ENCODE results near the gene DYNC1I2. TPM values are rescaled to one million over a fixed set of nuclear protein-coding genes. Genes with fewer than 3 reads are reported as not detected.

Gene DYNC1I2
- 71.2 TPM for total RNA-seq
- long read RNA-seq, transcript DYNC1I2-203 (16 exons, 2,572 nt) = major isoform, 34 of 62 reads
- long read RNA-seq, transcript DYNC1I2-201 (16 exons, 2,589 nt) = minor isoform, 5 of 62 reads
- long read RNA-seq, partial matches to known transcripts = 16 of 62 reads
- long read RNA-seq, other reads (novel, unspliced or antisense) = 6 of 62 reads

DNA sequence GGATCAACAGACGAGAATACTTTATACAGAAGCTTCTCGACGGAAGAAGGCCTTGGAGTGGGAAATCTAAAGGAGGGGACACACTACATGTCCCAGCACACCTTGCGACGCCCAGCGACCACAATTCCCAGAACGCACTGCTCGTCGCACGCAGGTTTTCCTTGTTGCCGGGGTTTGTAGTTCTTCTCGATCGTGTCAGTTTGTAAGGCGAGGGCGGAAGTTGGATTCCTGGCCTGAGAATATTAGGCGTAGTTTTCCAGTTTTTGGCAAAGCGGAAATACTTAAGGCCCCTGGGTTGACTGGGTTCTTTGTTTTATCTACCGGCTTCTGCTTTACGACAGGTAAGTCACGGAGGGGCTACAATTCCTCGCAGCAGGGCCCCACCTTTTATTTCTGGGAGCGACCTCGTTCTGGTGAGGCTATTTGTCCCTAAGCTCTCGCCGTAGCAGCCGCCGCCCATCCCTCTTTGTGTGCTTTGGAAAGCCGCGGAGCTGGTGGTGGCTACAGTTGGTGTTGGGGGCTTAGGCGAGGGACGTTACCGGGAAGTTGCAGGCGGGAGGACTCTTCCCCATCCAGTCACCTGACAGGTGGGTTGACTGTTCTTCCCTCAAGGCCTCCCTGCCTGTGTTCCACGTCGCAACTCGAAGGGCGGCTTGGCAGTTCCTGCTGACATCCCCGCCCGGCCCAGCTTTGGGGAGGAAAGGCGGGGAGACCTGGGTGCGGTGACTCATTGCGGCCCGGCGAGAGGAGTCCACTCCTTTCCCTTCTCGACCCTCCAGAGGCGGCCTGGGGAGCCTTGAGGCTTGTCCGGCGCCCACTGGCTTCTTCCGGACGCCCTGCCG is at the start of gene DYNC1I2:
Gene DYNC1I2, plus strand, starts transcription at position 183 of the 842 bp plus-strand sequence. CDS start 2,687 bp downstream, outside the sequence.
- DNase-seq (peak; percentile 91), ATAC-seq (peak; percentile 99)
- intact Hi-C loops (cut with micrococcal nuclease) = no loop called here

DNA sequence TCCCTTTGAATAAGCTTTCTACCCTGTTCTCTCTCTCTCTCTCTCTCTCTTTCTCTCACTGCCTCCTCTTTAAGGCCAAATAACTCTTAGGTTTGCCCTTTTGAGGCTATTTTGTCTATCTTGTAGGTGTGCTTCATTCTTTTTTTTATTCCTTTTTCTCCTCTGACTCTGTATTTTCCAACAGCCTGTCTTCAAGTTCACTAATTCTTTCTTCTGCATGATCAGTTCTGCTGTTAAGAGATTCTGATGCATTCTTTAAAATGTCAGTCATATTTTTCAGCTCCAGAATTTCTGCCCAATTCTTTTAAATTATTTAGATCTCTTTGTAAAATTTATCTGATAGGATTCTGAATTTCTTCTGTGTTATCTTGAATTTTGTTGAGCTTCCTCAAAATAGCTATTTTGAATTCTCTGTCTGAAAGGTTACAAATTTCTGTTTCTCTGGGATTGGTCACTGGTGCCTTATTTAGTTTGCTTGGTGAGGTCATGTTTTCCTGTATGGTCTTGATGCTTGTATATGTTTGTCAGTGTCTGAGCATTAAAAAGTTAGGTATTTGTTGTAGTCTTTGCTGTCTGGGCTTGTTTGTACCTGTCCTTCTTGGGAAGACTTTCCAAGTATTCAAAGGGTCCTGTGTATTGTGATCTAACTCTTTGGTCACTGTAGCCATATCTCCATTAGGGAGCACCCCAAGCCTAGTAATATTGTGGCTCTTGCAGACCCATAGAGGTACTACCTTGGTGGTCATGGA is 35.4 kb upstream of the DYNC1I2 start:
- intact Hi-C loops (cut with micrococcal nuclease) = no loop called here
- ATAC-seq (no peak), DNase-seq (no peak)

GRCh38 chr2:171652416-171652785 is 34.9 kb upstream of the DYNC1I2 start:
- DNase-seq (no peak), ATAC-seq (no peak)

GRCh38 chr2:171655586-171655985 is 31.7 kb upstream of the DYNC1I2 start:
- DNase-seq (no peak), ATAC-seq (no peak)
- intact Hi-C loops (cut with micrococcal nuclease) = no loop called here

More at GRCh38 chr2:171652416-171652785, 34.9 kb upstream of the DYNC1I2 start:
- intact Hi-C loops (cut with micrococcal nuclease) = no loop called here

GRCh38 chr2:171667041-171667440 is 20.2 kb upstream of the DYNC1I2 start:
- intact Hi-C loops (cut with micrococcal nuclease) = no loop called here
- DNase-seq (no peak), ATAC-seq (no peak)

DNA sequence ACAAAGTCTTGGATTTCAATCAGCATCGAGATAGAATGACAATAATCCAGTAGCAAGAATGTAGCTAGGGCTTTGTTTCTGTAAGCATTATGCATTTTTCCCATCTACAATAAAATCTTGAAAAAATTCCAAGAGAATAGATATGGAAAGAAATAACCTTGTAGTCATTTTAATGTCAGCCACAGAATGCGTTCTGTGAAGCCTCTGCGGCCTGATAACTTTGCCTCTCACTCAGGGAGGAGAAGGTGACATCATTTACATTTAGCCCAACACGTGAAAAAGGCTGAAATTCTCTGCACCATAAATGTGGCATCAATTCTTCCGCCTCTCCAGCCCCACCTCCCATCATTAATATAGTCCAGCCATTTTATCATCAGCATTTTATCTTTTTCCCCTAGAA is 19.1 kb upstream of the DYNC1I2 start:
- DNase-seq = no peak
- intact Hi-C loops (cut with micrococcal nuclease) = no loop called here

GRCh38 chr2:171669121-171669520 is 18.1 kb upstream of the DYNC1I2 start:
- DNase-seq (no peak), ATAC-seq (no peak)
- intact Hi-C loops (cut with micrococcal nuclease) = no loop called here

More for the DNA sequence above, 19.1 kb upstream of the DYNC1I2 start:
- ATAC-seq = no peak

- no peak for DNase-seq
- ATAC-seq = no peak
- intact Hi-C loops (cut with micrococcal nuclease) = no loop called here
Measured at GRCh38 chr2:171670655-171671054, 16.6 kb upstream of the DYNC1I2 start.

DNA sequence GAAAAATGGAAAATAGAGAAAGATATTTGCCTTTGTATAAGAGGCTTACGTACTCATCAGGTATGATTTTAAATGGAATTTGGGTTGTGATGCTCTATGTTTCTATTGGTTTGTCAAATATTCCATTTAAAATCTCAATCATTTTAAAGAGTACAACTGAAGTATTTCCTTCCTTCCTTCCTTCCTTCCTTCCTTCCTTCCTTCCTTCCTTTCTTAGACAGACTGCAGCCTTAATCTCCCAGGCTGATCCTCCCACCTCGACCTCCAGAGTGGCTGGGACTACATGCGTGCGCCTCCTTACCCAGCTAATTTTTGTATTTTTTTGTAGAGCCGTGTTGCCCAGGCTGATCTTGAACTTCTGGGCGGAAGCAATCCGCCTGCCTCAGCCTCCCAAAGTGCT is 15.4 kb upstream of the DYNC1I2 start:
- intact Hi-C loops (cut with micrococcal nuclease) = no loop called here
- ATAC-seq (no peak), DNase-seq (no peak)

DNA sequence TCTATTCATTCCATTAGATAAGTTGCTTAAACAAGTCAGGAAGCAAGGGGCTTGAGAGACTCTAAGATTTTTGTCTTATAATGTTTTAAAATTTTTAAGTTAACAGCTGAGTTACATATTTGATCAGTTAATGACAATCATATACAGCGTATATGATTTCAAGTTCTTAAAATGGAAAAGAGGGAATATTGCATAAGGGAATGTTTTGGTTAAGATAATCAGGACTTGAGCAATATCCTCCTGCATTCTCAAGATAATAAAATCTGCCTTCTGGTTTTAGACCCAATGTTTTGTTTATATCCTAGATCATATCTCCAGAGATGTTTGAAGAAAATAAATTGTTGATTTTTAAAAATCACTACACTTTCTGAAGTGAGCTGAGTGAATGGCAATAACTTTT is 13.4 kb upstream of the DYNC1I2 start:
- ATAC-seq (no peak), DNase-seq (no peak)
- intact Hi-C loops (cut with micrococcal nuclease) = no loop called here

GRCh38 chr2:171675810-171676345 is 11.4 kb upstream of the DYNC1I2 start:
- DNase-seq = no peak
- ATAC-seq = no peak
- intact Hi-C loops (cut with micrococcal nuclease) = no loop called here

DNA sequence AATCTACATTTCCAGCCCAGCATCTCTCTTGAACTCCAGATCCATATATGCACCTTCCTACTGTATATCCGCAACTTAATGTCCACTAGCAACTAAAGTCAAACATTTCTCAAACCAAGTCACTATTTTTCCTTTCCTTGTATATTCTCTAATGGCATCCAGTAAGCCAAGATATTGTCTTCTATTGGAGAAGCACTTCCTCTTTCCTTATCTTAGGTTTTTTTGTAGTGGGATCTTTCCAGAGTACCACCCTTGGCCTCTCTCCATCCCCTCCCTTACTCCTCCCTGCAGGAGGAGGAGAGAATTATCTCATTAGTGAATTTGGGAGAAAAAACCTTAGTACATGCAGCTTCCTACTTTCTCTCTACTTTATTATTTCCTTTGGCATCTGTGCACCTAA is 8.7 kb upstream of the DYNC1I2 start:
- ATAC-seq (no peak), DNase-seq (no peak)
- intact Hi-C loops (cut with micrococcal nuclease) = no loop called here

DNA sequence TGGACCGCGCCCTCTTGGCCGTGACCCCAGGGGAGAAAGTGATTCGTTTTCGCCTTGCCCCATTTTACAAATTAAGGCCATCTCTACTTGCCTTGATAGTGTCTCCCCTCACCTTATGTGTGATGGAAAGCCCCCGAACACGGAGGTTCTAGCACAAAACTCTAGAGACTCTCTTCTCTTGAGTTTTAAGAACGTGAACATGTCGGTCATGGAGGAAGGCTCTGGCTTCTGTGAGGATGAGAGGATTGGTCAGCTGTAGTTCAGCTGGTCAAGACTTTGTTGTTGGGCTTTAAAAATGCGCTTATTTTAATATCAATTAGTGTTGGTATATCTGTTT is 828 bp downstream of the DYNC1I2 start:
- peak; percentile 5 for ATAC-seq

DNA sequence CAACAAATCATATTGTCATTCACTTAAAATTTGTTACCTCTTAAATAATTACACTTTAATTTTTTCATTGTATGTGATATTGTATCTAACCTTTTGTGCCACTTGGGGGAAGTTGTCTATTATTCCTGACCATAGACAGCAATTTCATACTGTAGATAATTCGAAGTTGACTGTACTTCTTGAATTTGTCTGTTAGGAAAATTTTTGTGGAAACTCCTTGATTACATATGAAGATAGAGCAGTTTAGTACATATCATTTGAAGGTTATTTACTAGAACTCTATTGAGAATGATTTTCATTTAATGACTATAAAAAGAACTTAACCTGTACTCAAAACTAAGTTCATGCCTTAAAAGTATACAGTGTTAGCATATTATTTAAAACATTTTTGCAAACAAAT is 5.1 kb downstream of the DYNC1I2 start:
- intact Hi-C loops (cut with micrococcal nuclease) = no loop called here
- ATAC-seq = no peak
- no peak for DNase-seq

More for the DNA sequence above, 828 bp downstream of the DYNC1I2 start:
- DNase-seq = no peak
- intact Hi-C loops (cut with micrococcal nuclease) = no loop called here

- intact Hi-C loops (cut with micrococcal nuclease) = no loop called here
- ATAC-seq (no peak), DNase-seq (no peak)
Measured at GRCh38 chr2:171702781-171703556, 15.7 kb downstream of the DYNC1I2 start.

- ATAC-seq (peak; percentile 77), DNase-seq (no peak)
- intact Hi-C loops (cut with micrococcal nuclease) = no loop called here
Measured at GRCh38 chr2:171703574-171704347, 16.5 kb downstream of the DYNC1I2 start.

DNA sequence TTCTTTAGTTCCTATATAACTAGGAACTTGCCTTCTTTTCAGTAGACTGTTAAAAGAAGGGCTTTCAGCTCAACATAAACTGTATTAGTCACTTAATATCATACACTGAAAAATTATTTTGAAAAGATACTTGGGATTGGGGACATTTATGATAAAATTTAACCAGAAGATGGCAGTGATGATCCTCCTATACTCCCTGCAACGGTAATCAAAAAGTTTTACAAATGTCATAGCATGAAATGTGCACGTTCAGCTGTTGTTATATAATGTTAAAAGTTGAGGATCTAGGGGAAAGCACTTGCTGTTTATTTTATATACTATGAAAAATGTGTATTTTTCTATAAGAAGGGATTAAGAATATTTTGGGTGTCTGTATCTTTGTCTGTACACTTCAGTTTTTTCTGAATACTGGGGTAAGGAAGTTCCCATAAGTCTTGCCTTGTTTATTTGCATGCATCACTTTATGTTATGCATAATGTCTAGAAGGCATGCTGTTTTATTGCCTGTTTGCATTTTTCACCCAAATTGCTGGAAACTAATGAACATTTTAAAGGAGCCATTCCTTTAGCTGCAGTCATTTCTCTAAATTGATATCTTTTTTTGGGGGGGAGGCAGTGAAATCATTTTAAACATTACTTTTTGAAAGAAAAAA is 19.0 kb downstream of the DYNC1I2 start:
- DNase-seq (no peak), ATAC-seq (no peak)
- intact Hi-C loops (cut with micrococcal nuclease) = no loop called here

- ATAC-seq (no peak), DNase-seq (no peak)
- intact Hi-C loops (cut with micrococcal nuclease) = no loop called here
Measured at GRCh38 chr2:171707752-171708151, 20.5 kb downstream of the DYNC1I2 start.
